Gastroesophageal sphincter (tissue), 3 donors: ENCODE results near the gene PODNL1.

ENCODE experiments used
- CTCF ChIP-seq, 4 experiments: fragments of 200-600 bp in 2 of 4; fragments of 450-650 bp in 2 of 4; sonication (generic) in 1 of 4; IDR thresholded peaks; one replicate each; pipeline ENCODE4 v1.5.1; 2017 to 2019; ENCODE audit warnings: antibody characterized with exemption in 4 of 4, mild to moderate bottlenecking in 2 of 4, moderate library complexity in 2 of 4
- POLR2A ChIP-seq, 2 donors: fragments of 450-650 bp; IDR thresholded peaks; one replicate each; pipeline ENCODE4 v1.6.1; 2017; ENCODE audit warnings: antibody characterized with exemption in 2 of 2, mild to moderate bottlenecking in 2 of 2, moderate library complexity in 1 of 2

DNA sequence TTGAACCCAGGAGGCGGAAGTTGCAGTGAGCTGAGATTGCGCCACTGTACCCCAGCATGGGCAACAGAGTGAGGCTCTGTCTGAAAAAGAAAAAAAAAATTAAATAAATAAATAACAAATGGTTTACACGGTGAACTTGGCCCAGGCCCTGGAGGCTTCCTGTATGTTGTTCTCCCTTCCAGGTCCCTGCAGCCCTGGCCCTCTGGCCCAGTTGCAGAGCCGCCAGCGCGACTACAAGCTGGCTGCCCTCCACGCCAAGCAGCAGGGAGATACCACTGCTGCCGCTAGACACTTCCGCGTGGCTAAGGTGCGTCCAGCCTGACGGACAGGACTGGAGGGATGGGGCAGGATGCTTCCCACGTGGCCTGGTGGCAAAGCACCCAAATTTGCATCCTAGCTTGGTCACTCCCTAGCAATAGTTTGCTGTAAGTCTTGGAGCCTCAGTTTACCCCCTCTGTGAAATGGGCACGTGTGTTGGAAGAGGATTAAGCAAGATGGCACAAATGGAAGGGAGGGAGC lies 20.3 kb downstream of the PODNL1 start:
- TF ChIP-seq CTCF (IDR thresholded peaks at IDR 0.05), result no peak
- no peak for TF ChIP-seq POLR2A (IDR thresholded peaks at IDR 0.05)
